ENCODE results near the gene ST8SIA4. TPM values are rescaled to one million over a fixed set of nuclear protein-coding genes. Genes with fewer than 3 reads are reported as not detected.

Gene ST8SIA4
- total RNA-seq, 4 donors from 2014 or later: 0.37 to 6.0 (median 2.2) TPM

- H3K4me1 ChIP-seq: no peaks in the 10 kb centered on the region
- intact Hi-C loops (cut with DNase I; ENCODE audit: low total_unique reads): no loop called here
- no peak overlapping the region for H3K27ac ChIP-seq
- TF ChIP-seq CTCF (IDR thresholded peaks at IDR 0.05) (no peak), POLR2A (IDR thresholded peaks at IDR 0.05) (no peak), POLR2AphosphoS5 (IDR thresholded peaks at IDR 0.05) (no peak), EP300 (IDR thresholded peaks at IDR 0.05; ENCODE audit: low read depth) (no peak)
- no peak for DNase-seq
- H3K36me3 ChIP-seq: no peaks in the 10 kb centered on the region
- H3K9me3 ChIP-seq: no peaks in the 10 kb centered on the region
- in situ Hi-C loops (cut with MboI; ENCODE audit: low pct_ligation_motif_present in 1 of 4, low pct_unique_long_range_greater_than_20kb in 1 of 4, low sequenced_read_pairs in 3 of 4): no loop called here
- 73 to 74% methylated on average over 2 of the region's 2 CpGs for WGBS, 2 donors (ENCODE audit: low coverage in 1 of 2)
- no peak overlapping the region for H3K4me3 ChIP-seq
- H3K27me3 ChIP-seq: no peaks in the 10 kb centered on the region
These were observed 61.0 kb downstream of the ST8SIA4 start for GRCh38 chr5:100842080-100842479.

GRCh38 chr5:100841358-100842076, 61.6 kb downstream of the ST8SIA4 start:
- no peak for DNase-seq
- H3K27ac ChIP-seq: peak overlapping the region in 1 of 4 donors; percentile 32
- TF ChIP-seq CTCF (IDR thresholded peaks at IDR 0.05): no peak
- TF ChIP-seq EP300 (IDR thresholded peaks at IDR 0.05; ENCODE audit: low read depth): no peak
- TF ChIP-seq POLR2A (IDR thresholded peaks at IDR 0.05): no peak
- no peak for TF ChIP-seq POLR2AphosphoS5 (IDR thresholded peaks at IDR 0.05)
- no peaks in the 10 kb centered on the region for H3K27me3 ChIP-seq
- intact Hi-C loops (cut with DNase I; ENCODE audit: low total_unique reads) (no loop called here), in situ Hi-C loops (cut with MboI; ENCODE audit: low pct_ligation_motif_present in 1 of 4, low pct_unique_long_range_greater_than_20kb in 1 of 4, low sequenced_read_pairs in 3 of 4) (no loop called here)
- WGBS, 2 donors (ENCODE audit: low coverage in 1 of 2): 56 to 75% methylated on average over 4 of the region's 4 CpGs
- H3K4me1 ChIP-seq: no peaks in the 10 kb centered on the region
- H3K9me3 ChIP-seq: no peaks in the 10 kb centered on the region
- H3K4me3 ChIP-seq: no peak overlapping the region
- no peaks in the 10 kb centered on the region for H3K36me3 ChIP-seq

GRCh38 chr5:100840789-100841188, 62.3 kb downstream of the ST8SIA4 start:
- in situ Hi-C loops (cut with MboI; ENCODE audit: low pct_ligation_motif_present in 1 of 4, low pct_unique_long_range_greater_than_20kb in 1 of 4, low sequenced_read_pairs in 3 of 4) (no loop called here), intact Hi-C loops (cut with DNase I; ENCODE audit: low total_unique reads) (no loop called here)
- TF ChIP-seq CTCF (IDR thresholded peaks at IDR 0.05) (no peak), POLR2AphosphoS5 (IDR thresholded peaks at IDR 0.05) (no peak), EP300 (IDR thresholded peaks at IDR 0.05; ENCODE audit: low read depth) (no peak), POLR2A (IDR thresholded peaks at IDR 0.05) (no peak)
- DNase-seq: no peak
- peak overlapping the region in 1 of 4 donors; percentile 32 for H3K27ac ChIP-seq
- WGBS, 2 donors (ENCODE audit: low coverage in 1 of 2): 35 to 36% methylated on average over 1 of the region's 1 CpG
- H3K4me3 ChIP-seq: no peak overlapping the region
- H3K9me3 ChIP-seq: no peaks in the 10 kb centered on the region
- H3K4me1 ChIP-seq: no peaks in the 10 kb centered on the region
- H3K27me3 ChIP-seq: no peaks in the 10 kb centered on the region
- no peaks in the 10 kb centered on the region for H3K36me3 ChIP-seq

- WGBS, 2 donors (ENCODE audit: low coverage in 1 of 2): 72 to 80% methylated on average over 1 to 2 of the region's 2 CpGs
- no peak for DNase-seq
- intact Hi-C loops (cut with DNase I; ENCODE audit: low total_unique reads): no loop called here
- in situ Hi-C loops (cut with MboI; ENCODE audit: low pct_ligation_motif_present in 1 of 4, low pct_unique_long_range_greater_than_20kb in 1 of 4, low sequenced_read_pairs in 3 of 4): no loop called here
- Histone ChIP-seq H3K27ac (no peak overlapping the region), H3K4me3 (no peak overlapping the region), H3K4me1 (no peaks in the 10 kb centered on the region), H3K9me3 (no peaks in the 10 kb centered on the region), H3K27me3 (no peaks in the 10 kb centered on the region), H3K36me3 (no peaks in the 10 kb centered on the region)
- TF ChIP-seq EP300 (IDR thresholded peaks at IDR 0.05; ENCODE audit: low read depth) (no peak), POLR2A (IDR thresholded peaks at IDR 0.05) (no peak), CTCF (IDR thresholded peaks at IDR 0.05) (no peak), POLR2AphosphoS5 (IDR thresholded peaks at IDR 0.05) (no peak)
These were observed 62.7 kb downstream of the ST8SIA4 start for GRCh38 chr5:100840370-100840769.

Data from transverse colon (tissue), 4 donors.